Karpas-422 (cell line): ENCODE data around the gene HDAC5. TPM values are rescaled to one million over a fixed set of nuclear protein-coding genes. Genes with fewer than 3 reads are reported as not detected.
A peak's percentile ranks its signal among the peaks of the same experiment; 100 is the strongest.

Experiments used
- DNase-seq: peaks from one replicate; pipeline ENCODE4 v3.0.0-alpha.2; 2015
- H2AFZ ChIP-seq: fragments of 200-600 bp; sonication (generic); 2 replicates; pipeline ENCODE4 v1.6.1; 2014; ENCODE audit warnings: antibody characterized with exemption, low read length, mixed read lengths
- H3K27ac ChIP-seq: fragments of 200-600 bp; sonication (generic); 2 replicates; pipeline ENCODE4 v1.5.1; 2014; ENCODE audit warnings: mild to moderate bottlenecking, low read length, moderate library complexity
- H3K27me3 ChIP-seq: fragments of 200-600 bp; sonication (generic); 2 replicates; pipeline ENCODE4 v1.6.1; 2014; ENCODE audit warnings: low read length, mixed read lengths
- H3K36me3 ChIP-seq: fragments of 200-600 bp; sonication (generic); 2 replicates; pipeline ENCODE4 v1.6.1; 2014; ENCODE audit warnings: low read length, mixed read lengths; ENCODE audit not compliant: insufficient read depth
- H3K4me1 ChIP-seq: fragments of 200-600 bp; sonication (generic); 2 replicates; pipeline ENCODE4 v1.6.1; 2014; ENCODE audit warnings: mild to moderate bottlenecking, low read length, mixed read lengths
- H3K4me2 ChIP-seq: fragments of 200-600 bp; sonication (generic); 2 replicates; pipeline ENCODE4 v1.6.1; 2014; ENCODE audit warnings: low read length, low read depth, mild to moderate bottlenecking; ENCODE audit not compliant: poor library complexity, severe bottlenecking
- H3K4me3 ChIP-seq: fragments of 200-600 bp; sonication (generic); 2 replicates; pipeline ENCODE4 v1.5.1; 2014; ENCODE audit warnings: mild to moderate bottlenecking, antibody characterized with exemption, low read length, mixed read lengths
- H3K79me2 ChIP-seq: fragments of 200-600 bp; sonication (generic); 2 replicates; pipeline ENCODE4 v1.6.1; 2014; ENCODE audit warnings: mild to moderate bottlenecking, low read length, mixed read lengths
- H3K9ac ChIP-seq: fragments of 200-600 bp; sonication (generic); 2 replicates; pipeline ENCODE4 v1.6.0; 2014; ENCODE audit warnings: low read length
- H3K9me2 ChIP-seq: fragments of 200-600 bp; sonication (generic), shearing (Covaris generic); replicated peaks from 2 replicates; pipeline ENCODE4 v1.6.0; 2014; ENCODE audit warnings: mild to moderate bottlenecking, low read length, moderate library complexity; ENCODE audit not compliant: insufficient read depth
- H3K9me3 ChIP-seq: fragments of 300-700, 200-600 bp; sonication (generic); 2 replicates; pipeline ENCODE4 v1.6.1; 2014; ENCODE audit warnings: low read length, mixed read lengths
- H4K20me1 ChIP-seq: fragments of 200-600 bp; sonication (generic); 2 replicates; pipeline ENCODE4 v1.6.1; 2014; ENCODE audit warnings: mild to moderate bottlenecking, antibody characterized with exemption, low read length, low read depth; ENCODE audit not compliant: insufficient read depth
- total RNA-seq: library from RNA; depleted of rRNA; stranded (reverse); fragments of >200 nt; shearing (Covaris generic); gene quantifications from 2 replicates; pipeline ENCODE4 v1.2.3, GENCODE V29; 2014; ENCODE audit warnings: low replicate concordance

The HDAC5 gene
- total RNA-seq, 1 experiment from 2014 or later, result 24.4 TPM

- no peaks in the 10 kb centered on the region for H3K36me3 ChIP-seq
These were observed 35.2 kb downstream of the HDAC5 start for GRCh38 chr17:44088254-44088653.

DNA sequence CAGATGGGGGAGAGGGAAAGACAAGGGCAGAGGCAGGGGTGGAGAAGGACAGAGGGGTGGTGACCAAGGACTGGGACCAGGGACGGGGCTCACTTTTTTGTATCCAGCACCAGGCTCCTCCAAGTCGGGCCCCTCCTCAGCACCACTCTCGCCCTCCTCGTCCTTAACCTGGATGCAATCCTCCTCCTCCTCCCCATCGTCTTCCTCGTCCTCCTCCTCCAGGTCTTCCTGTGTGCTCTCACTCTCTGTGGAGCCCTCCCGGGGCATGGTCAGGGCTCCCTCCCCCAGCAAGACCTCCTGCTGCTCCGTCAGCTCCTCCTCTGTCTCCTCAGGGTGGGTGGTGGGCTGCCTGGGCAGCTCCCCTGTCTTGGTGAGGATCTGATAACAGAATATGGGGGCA, 36.1 kb downstream of the HDAC5 start:
- no peak overlapping the region for H3K4me2 ChIP-seq
- no peaks in the 10 kb centered on the region for H3K9me2 ChIP-seq
- H3K9me3 ChIP-seq, result no peaks in the 10 kb centered on the region
- H3K4me3 ChIP-seq, result no peak overlapping the region
- no peak overlapping the region for H3K27ac ChIP-seq
- H4K20me1 ChIP-seq, result no peaks in the 10 kb centered on the region; the same call in 1 of the 2 replicates
- no peak for DNase-seq
- H3K79me2 ChIP-seq, result no peaks in the 10 kb centered on the region
- peaks cover 3% of the 10 kb centered on the region for H3K4me1 ChIP-seq
- no peaks in the 10 kb centered on the region for H3K27me3 ChIP-seq
- H3K9ac ChIP-seq, result no peak overlapping the region
- no peaks in the 10 kb centered on the region for H3K36me3 ChIP-seq
- no peak overlapping the region for H2AFZ ChIP-seq

More at GRCh38 chr17:44088254-44088653, 35.2 kb downstream of the HDAC5 start:
- Histone ChIP-seq H3K9ac (no peak overlapping the region), H3K79me2 (no peaks in the 10 kb centered on the region), H3K9me2 (no peaks in the 10 kb centered on the region), H3K9me3 (no peaks in the 10 kb centered on the region), H3K27ac (no peak overlapping the region), H3K27me3 (no peaks in the 10 kb centered on the region), H2AFZ (no peak overlapping the region), H3K4me1 (peaks cover 3% of the 10 kb centered on the region), H3K4me3 (no peak overlapping the region), H3K4me2 (no peak overlapping the region), H4K20me1 (no peaks in the 10 kb centered on the region; the same call in 1 of the 2 replicates)
- no peak for DNase-seq

GRCh38 chr17:44086364-44087311, 36.8 kb downstream of the HDAC5 start:
- Histone ChIP-seq H2AFZ (no peak overlapping the region), H3K9me3 (no peaks in the 10 kb centered on the region), H3K4me2 (no peak overlapping the region), H3K4me3 (no peak overlapping the region), H4K20me1 (no peaks in the 10 kb centered on the region; the same call in 1 of the 2 replicates), H3K9ac (no peak overlapping the region), H3K9me2 (no peaks in the 10 kb centered on the region), H3K4me1 (peaks cover 3% of the 10 kb centered on the region), H3K79me2 (no peaks in the 10 kb centered on the region), H3K27ac (no peak overlapping the region), H3K27me3 (no peaks in the 10 kb centered on the region), H3K36me3 (no peaks in the 10 kb centered on the region)
- no peak for DNase-seq

DNA sequence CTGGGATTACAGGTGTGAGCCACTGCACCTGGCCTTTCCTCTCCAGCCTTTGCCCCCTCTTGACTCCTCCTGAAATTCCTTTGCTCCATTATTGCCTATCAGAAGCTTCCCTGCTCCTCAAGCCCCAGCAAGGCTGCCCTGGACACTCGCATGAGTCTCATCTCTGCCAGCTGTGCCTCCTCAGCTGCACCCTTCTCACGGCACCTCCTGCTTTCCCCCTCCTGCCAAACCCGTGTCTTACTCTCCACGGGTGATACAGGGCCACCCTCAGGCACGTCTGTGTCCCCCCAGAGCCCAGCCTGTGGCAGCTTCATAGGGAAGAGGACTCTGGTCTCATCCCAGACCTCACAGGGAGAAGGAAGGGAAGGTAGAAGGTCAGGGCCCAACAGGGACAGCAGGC, 37.5 kb downstream of the HDAC5 start:
- peaks cover 3% of the 10 kb centered on the region for H3K4me1 ChIP-seq
- H3K9me2 ChIP-seq, result no peaks in the 10 kb centered on the region
- no peak overlapping the region for H3K4me2 ChIP-seq
- no peak overlapping the region for H2AFZ ChIP-seq
- no peaks in the 10 kb centered on the region for H3K27me3 ChIP-seq
- no peak overlapping the region for H3K27ac ChIP-seq
- H3K79me2 ChIP-seq, result no peaks in the 10 kb centered on the region
- DNase-seq, result no peak
- H3K9me3 ChIP-seq, result no peaks in the 10 kb centered on the region
- H3K4me3 ChIP-seq, result no peak overlapping the region
- no peak overlapping the region for H3K9ac ChIP-seq
- no peaks in the 10 kb centered on the region; the same call in 1 of the 2 replicates for H4K20me1 ChIP-seq
- H3K36me3 ChIP-seq, result no peaks in the 10 kb centered on the region

DNA sequence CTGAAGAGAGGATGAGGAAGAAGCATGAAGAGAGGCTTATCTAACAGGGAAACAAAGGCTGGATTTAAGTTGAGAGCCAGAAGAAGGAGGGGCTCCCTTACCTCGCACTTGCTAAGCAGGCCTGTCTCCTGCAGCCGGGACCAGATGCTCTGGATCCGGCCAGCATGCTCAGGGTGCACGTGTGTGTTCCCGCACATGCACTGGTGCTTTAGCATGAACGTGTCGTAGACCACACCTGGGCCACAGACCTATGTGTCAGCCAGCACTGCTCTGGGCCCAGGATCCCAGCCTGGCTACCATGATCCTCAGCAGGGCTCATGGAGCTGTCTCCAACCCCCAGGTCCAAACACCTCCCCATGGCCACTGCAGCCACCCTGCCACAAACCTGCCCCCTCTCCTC, 38.5 kb downstream of the HDAC5 start:
- Histone ChIP-seq H3K36me3 (no peaks in the 10 kb centered on the region), H3K27ac (no peak overlapping the region), H3K4me1 (peaks cover 6% of the 10 kb centered on the region), H3K79me2 (no peaks in the 10 kb centered on the region), H3K9ac (no peak overlapping the region), H3K4me2 (no peak overlapping the region), H3K9me3 (no peaks in the 10 kb centered on the region), H3K4me3 (no peak overlapping the region), H3K27me3 (no peaks in the 10 kb centered on the region), H2AFZ (no peak overlapping the region), H3K9me2 (no peaks in the 10 kb centered on the region), H4K20me1 (no peaks in the 10 kb centered on the region; the same call in 1 of the 2 replicates)
- DNase-seq, result no peak

- Histone ChIP-seq H3K36me3 (no peaks in the 10 kb centered on the region), H3K9me3 (no peaks in the 10 kb centered on the region), H2AFZ (no peak overlapping the region), H3K4me3 (no peak overlapping the region), H3K79me2 (no peaks in the 10 kb centered on the region), H3K27me3 (no peaks in the 10 kb centered on the region), H3K4me1 (peaks cover 11% of the 10 kb centered on the region), H3K9ac (no peak overlapping the region), H4K20me1 (no peaks in the 10 kb centered on the region; the same call in 1 of the 2 replicates), H3K27ac (no peak overlapping the region), H3K4me2 (no peak overlapping the region), H3K9me2 (no peaks in the 10 kb centered on the region)
- DNase-seq, result peak; percentile 80
These were observed 39.3 kb downstream of the HDAC5 start for GRCh38 chr17:44084131-44084538.

DNA sequence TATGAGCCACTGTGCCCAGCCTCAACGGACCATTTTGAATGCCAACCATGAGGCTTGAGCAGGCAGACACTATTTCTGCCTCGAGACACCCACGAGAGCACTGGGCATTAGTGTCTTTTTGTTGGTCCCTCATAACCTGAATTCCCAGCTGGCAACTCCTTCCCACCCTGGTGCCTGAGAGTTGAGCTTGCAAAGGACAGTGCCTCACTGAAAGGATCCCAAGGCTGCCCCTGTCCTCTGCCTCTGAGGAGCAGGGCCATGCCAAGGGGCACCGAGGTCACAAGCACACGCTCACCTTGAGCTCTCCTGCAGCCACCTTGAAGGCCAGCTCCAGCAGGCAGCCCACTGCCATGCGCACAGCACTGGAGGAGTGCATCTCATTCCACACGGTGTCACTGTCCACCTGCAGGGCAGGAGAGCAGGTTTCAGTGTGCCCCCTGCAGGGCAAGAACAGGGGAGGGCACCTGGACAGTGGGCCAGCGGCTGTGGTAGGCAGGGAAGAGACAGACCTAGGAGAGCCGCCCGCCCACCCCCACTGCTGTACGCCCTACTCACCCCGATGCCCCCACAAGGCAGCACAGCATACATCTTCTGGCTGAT, 40.1 kb downstream of the HDAC5 start:
- Histone ChIP-seq H3K27ac (no peak overlapping the region), H3K4me1 (peaks cover 14% of the 10 kb centered on the region), H3K9ac (no peak overlapping the region), H3K79me2 (no peaks in the 10 kb centered on the region), H3K27me3 (no peaks in the 10 kb centered on the region), H3K9me3 (no peaks in the 10 kb centered on the region), H3K9me2 (no peaks in the 10 kb centered on the region), H2AFZ (no peak overlapping the region), H4K20me1 (no peaks in the 10 kb centered on the region; the same call in 1 of the 2 replicates), H3K4me2 (no peak overlapping the region), H3K36me3 (no peaks in the 10 kb centered on the region), H3K4me3 (no peak overlapping the region)
- DNase-seq, result no peak

DNA sequence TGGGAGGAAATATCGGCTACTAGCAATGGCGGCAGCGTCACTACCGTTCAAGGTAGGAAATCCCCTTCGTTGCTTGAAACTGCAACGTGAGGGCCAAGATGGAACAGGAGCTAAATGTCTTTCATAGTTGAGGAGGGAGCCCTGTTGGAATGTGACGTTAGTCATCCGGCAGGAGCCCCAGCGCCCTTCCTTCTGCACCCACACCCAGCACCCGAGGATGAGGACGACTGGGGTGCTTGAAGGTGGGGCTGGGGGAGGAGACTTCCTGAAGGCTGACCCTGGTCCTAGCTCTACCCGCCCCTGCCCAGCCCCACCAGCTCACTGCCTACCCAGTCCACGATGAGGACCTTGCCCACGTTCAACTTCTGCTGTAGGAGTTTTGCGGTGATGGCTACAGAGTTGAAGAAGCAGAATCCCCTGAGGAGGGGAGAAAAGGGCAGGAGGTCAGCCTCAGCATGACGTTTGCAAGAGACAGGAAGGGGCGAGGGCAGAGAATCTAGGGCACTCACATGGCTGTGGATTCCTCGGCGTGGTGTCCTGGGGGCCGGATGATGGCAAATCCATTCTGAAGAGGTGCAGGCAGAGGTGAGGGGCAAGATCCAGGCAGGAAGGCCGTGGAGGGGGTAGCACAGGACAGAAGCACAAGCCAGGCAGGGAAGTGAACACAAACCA, 41.0 kb downstream of the HDAC5 start:
- H3K9ac ChIP-seq, result no peak overlapping the region
- H3K9me3 ChIP-seq, result no peaks in the 10 kb centered on the region
- peaks cover 14% of the 10 kb centered on the region for H3K4me1 ChIP-seq
- H3K36me3 ChIP-seq, result no peaks in the 10 kb centered on the region
- H3K79me2 ChIP-seq, result no peaks in the 10 kb centered on the region
- H4K20me1 ChIP-seq, result no peaks in the 10 kb centered on the region; the same call in 1 of the 2 replicates
- H3K4me3 ChIP-seq, result no peak overlapping the region
- no peak overlapping the region for H3K4me2 ChIP-seq
- no peaks in the 10 kb centered on the region for H3K27me3 ChIP-seq
- DNase-seq, result no peak
- H3K9me2 ChIP-seq, result no peaks in the 10 kb centered on the region
- no peak overlapping the region for H3K27ac ChIP-seq
- H2AFZ ChIP-seq, result no peak overlapping the region
